Ascending aorta (tissue), 2 donors: Measurements from ENCODE around the gene MYDGF. TPM values are rescaled to one million over a fixed set of nuclear protein-coding genes. Genes with fewer than 3 reads are reported as not detected.

Experiments used
- DNase-seq, 2 donors: peaks; one replicate each; pipeline ENCODE4 v3.0.0-alpha.2; 2019; ENCODE audit warnings: low spot score in 2 of 2
- H3K27ac ChIP-seq, 2 donors: fragments of 200-600 bp; sonication (generic); one replicate each; pipeline ENCODE4 v1.5.1; 2016 to 2017; ENCODE audit warnings: mild to moderate bottlenecking in 1 of 2
- H3K27me3 ChIP-seq: fragments of 200-600 bp; sonication (generic); one replicate; pipeline ENCODE4 v1.5.1; 2017
- H3K36me3 ChIP-seq, 2 donors: fragments of 200-600 bp; sonication (generic); one replicate each; pipeline ENCODE4 v1.5.1; 2016
- H3K4me1 ChIP-seq, 2 donors: fragments of 200-600 bp; sonication (generic); one replicate each; pipeline ENCODE4 v1.5.1; 2016 to 2017; ENCODE audit warnings: mild to moderate bottlenecking in 1 of 2
- H3K4me3 ChIP-seq, 2 donors: fragments of 200-600 bp; sonication (generic); one replicate each; pipeline ENCODE4 v1.5.1; 2016 to 2017; ENCODE audit warnings: mild to moderate bottlenecking in 1 of 2
- H3K9me3 ChIP-seq, 2 donors: fragments of 200-600 bp; sonication (generic); one replicate each; pipeline ENCODE4 v1.5.1; 2016
- CTCF ChIP-seq, 3 experiments: fragments of 200-600 bp in 2 of 3; fragments of 450-650 bp in 1 of 3; sonication (generic) in 2 of 3; IDR thresholded peaks; one replicate each; pipeline ENCODE4 v1.5.1; 2016 to 2019; ENCODE audit warnings: antibody characterized with exemption in 3 of 3, mild to moderate bottlenecking in 1 of 3, moderate library complexity in 1 of 3
- intact Hi-C: fragments of 100-400 bp; cut with DNase I; formaldehyde crosslinking; loops from one replicate; pipeline ENCODE4 v1.15.1; 2023
- total RNA-seq: library from RNA; depleted of rRNA; stranded (reverse); fragments of >200 nt; gene quantifications from one replicate; pipeline ENCODE4 v1.1.0, GENCODE V29; 2016

The MYDGF gene
- total RNA-seq, 1 donor from 2014 or later, result 49.0 TPM

- Histone ChIP-seq H3K36me3 (no peaks in the 10 kb centered on the region), H3K27ac (no peak overlapping the region), H3K9me3 (no peaks in the 10 kb centered on the region), H3K27me3 (no peaks in the 10 kb centered on the region), H3K4me3 (no peak overlapping the region), H3K4me1 (peaks cover 0 to 4% of the 10 kb centered on the region in 2 donors)
- TF ChIP-seq CTCF (IDR thresholded peaks at IDR 0.05), result peak; percentile 31 to 52 (median 39)
- intact Hi-C loops, result no loop called here
- DNase-seq, result peak; percentile 39 to 78
These were observed 36.8 kb downstream of the MYDGF start for GRCh38 chr19:4633140-4633967.

GRCh38 chr19:4624733-4625362 is 45.3 kb downstream of the MYDGF start:
- no peak overlapping the region for H3K27ac ChIP-seq
- H3K4me3 ChIP-seq, result no peak overlapping the region
- no peak for DNase-seq
- TF ChIP-seq CTCF (IDR thresholded peaks at IDR 0.05), result no peak
- intact Hi-C loops, result no loop called here
- peaks cover 4% of the 10 kb centered on the region for H3K27me3 ChIP-seq
- no peaks in the 10 kb centered on the region for H3K36me3 ChIP-seq
- no peaks in the 10 kb centered on the region for H3K4me1 ChIP-seq
- H3K9me3 ChIP-seq, result no peaks in the 10 kb centered on the region

GRCh38 chr19:4624301-4624700 is 45.8 kb downstream of the MYDGF start:
- no peak for DNase-seq
- Histone ChIP-seq H3K27me3 (peaks cover 8% of the 10 kb centered on the region), H3K36me3 (no peaks in the 10 kb centered on the region), H3K27ac (no peak overlapping the region), H3K9me3 (no peaks in the 10 kb centered on the region), H3K4me1 (no peaks in the 10 kb centered on the region), H3K4me3 (no peak overlapping the region)
- intact Hi-C loops, result no loop called here
- TF ChIP-seq CTCF (IDR thresholded peaks at IDR 0.05), result no peak

- Histone ChIP-seq H3K9me3 (no peaks in the 10 kb centered on the region), H3K36me3 (no peaks in the 10 kb centered on the region), H3K27ac (no peak overlapping the region), H3K4me1 (no peaks in the 10 kb centered on the region), H3K4me3 (no peak overlapping the region), H3K27me3 (peaks cover 8% of the 10 kb centered on the region)
- DNase-seq, result no peak
- intact Hi-C loops, result no loop called here
- TF ChIP-seq CTCF (IDR thresholded peaks at IDR 0.05), result no peak
These were observed 47.3 kb downstream of the MYDGF start for GRCh38 chr19:4622695-4623421.

- no peak for DNase-seq
- Histone ChIP-seq H3K4me3 (no peak overlapping the region), H3K27me3 (peaks cover 8% of the 10 kb centered on the region), H3K9me3 (no peaks in the 10 kb centered on the region), H3K4me1 (no peaks in the 10 kb centered on the region), H3K27ac (no peak overlapping the region), H3K36me3 (no peaks in the 10 kb centered on the region)
- no peak for TF ChIP-seq CTCF (IDR thresholded peaks at IDR 0.05)
- intact Hi-C loops, result no loop called here
These were observed 49.5 kb downstream of the MYDGF start for GRCh38 chr19:4620675-4621074.
